HG03575 (cell line): ENCODE data around the gene TSLP.
A peak's percentile ranks its signal among the peaks of the same experiment; 100 is the strongest.

ENCODE experiments used
- ATAC-seq: cut with Tn5 transposase; IDR thresholded peaks from one replicate; pipeline ENCODE4 v1.9.1; 2021; ENCODE audit not compliant: unreplicated experiment, insufficient number of reproducible peaks, low FRiP score; ENCODE audit errors: extremely low read depth

Gene TSLP

DNA sequence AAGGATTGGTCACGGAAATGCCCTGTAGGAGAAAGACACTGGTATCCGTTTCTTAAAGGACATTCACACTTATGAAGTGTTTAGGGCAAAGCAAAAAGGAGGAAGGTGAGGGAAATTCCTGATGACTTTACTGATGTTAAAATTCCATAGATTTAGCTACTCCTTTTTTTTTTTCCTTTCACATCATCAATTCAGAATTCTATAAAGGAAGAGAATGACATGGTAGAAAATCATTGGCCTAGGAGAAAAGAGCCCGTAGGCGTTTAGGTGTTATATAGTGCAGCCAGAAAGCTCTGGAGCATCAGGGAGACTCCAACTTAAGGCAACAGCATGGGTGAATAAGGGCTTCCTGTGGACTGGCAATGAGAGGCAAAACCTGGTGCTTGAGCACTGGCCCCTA, at the start of gene TSLP:
TSS of gene TSLP (plus strand) at position 301 of the 400 bp plus-strand sequence. CDS start 178 bp downstream, outside the sequence.
- ATAC-seq: no peak

DNA sequence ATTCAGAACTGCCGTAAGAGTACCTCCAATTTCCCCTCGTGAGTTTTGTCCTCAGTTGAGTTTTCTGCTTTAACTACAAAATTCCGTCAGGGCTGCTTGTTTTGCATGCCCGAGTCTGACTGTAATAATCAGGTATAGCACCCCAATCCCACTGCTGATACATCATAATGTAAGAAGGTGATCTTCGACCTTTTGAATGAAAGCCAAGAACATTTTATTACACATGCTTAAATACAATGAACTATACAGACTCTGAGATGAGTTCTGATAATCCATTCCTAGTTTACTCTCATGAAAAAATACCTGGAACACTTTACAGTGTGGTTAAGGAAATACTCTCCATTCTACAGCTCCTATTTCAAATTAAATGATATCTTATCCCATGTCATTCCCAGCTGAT, 49.2 kb upstream of the TSLP start:
- no peak for ATAC-seq

DNA sequence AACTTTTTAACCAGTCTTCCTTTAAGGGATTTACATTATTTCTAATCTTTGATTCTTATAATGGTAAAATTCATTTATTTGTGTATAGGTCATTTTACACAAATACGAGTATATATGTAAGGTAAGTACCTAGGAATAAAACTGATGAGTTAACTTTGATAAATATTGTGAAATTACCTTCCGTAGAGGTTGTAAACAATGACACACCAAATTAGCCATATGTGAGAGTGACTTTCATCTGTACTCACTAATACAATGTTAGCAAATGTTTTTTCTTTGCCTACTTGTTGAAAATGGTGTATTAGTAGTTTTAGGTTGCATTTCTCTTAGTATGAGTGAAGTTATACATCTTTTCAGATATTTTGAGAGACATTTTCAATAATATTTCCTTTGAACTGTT, 42.6 kb upstream of the TSLP start:
- ATAC-seq: no peak

DNA sequence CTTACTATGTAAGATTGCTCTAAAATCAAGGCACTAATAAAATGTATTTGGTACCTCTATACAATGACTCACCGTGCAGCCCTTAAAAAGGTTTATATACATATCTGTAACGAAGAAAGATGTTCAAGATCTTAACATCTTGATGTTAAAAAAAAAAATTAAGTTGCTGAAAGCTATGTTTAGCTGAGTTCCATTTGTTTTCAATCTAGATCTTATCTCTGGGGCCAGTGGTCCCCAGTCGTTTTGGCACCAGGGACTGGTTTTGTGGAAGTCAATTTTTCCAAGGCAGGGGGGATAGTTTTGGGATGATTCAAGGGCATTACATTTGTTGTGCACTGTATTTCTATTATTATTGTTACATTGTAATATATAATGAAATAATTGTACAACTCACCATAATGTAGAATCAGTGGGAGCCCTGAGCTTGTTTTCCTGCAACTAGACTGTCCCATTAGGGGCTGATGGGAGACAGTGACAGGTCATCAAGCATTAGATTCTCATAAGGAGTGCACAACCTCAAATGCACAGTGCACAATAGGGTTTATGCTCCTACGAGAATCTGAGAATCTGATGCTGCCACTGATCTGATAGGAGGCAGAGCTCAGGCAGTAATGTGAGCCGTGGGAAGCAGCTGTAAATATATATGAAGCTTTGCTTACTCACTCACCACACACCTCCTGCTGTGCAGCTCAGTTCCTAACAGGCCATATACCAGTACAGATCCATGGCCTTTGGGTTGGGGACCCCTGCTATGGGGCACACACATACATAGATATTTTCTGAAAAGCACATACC, 27.6 kb upstream of the TSLP start:
- no peak for ATAC-seq

DNA sequence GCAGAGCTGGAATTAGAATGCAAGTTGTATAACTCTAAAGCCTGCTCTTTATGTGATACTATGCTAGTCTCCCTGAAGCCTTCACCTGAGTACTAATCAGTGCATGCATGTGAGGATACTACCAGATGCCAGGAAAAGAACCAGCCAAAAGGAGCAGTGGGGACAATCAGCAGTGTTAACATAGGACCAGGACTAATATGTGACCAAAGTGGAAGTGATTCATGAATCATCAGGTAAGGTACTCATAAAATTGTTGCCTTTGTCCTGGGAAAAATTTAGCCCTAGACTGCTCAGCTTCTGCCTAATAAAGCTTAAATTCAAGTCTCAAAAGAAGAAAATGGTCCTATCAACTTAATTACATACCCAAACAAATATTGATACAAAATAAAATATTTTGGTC, 13.4 kb upstream of the TSLP start:
- ATAC-seq: no peak

DNA sequence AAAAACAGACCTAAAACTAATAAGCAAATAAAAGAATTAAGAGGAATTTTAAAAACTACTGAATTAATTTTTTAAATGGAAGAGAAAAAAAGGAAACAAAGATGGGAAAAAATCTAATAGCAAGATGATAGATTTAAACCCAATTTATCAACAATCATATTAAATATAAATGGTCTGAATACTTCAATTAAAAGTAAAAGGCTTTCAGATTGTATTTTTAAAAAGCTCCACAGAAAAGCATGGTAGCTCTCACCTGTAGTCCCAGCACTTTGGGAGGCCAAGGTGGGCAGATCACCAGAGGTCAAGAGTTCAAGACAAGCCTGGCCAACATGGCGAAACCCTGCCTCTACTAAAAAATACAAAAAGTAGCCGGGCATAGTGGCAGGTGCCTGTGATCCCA, 11.3 kb upstream of the TSLP start:
- ATAC-seq: no peak

DNA sequence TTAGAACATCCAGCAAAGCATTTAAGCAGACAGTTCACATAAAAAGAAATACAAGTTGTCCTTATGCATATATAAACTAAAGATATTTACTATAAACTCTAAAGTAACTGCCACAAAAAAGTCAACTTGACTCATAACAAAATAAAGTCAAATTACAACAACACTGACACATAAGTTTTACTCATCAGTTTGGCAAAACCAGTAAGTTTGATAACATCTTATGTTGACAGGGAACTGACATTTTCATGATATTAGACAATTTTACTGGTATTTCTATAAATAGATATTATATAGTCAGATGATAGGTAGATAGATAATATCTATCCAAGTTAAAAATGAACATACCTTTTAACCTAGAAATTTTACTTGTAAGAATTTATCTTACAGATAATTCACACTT, 9.9 kb upstream of the TSLP start:
- no peak for ATAC-seq

DNA sequence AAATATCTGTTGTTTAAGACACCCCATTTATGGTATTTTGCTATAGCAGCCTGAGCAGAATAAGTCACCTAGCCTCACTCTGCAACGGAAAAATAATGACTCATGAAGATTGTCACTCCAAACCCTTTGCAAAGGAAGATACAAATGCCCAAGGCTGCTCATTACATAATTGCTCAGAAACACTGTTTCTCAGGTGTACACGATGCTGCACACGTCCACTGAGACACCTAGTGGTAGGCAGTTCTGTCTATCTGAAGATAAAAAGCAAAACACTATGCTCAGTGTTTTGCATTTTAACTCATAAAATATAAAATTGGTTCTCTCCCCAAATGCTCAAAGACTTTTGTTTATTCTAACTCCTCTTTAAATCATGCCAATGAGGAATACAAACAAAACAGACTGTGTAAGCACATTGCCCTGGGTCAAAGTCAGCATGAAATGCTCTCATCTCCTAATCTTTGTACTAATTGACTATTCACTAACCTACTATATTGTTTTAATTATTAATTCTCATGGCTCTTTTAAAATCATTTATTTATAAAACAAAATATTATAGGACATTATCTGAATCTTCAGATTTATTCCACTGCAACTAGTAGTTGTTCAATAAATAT, 7.7 kb upstream of the TSLP start:
- ATAC-seq: peak; percentile 68

DNA sequence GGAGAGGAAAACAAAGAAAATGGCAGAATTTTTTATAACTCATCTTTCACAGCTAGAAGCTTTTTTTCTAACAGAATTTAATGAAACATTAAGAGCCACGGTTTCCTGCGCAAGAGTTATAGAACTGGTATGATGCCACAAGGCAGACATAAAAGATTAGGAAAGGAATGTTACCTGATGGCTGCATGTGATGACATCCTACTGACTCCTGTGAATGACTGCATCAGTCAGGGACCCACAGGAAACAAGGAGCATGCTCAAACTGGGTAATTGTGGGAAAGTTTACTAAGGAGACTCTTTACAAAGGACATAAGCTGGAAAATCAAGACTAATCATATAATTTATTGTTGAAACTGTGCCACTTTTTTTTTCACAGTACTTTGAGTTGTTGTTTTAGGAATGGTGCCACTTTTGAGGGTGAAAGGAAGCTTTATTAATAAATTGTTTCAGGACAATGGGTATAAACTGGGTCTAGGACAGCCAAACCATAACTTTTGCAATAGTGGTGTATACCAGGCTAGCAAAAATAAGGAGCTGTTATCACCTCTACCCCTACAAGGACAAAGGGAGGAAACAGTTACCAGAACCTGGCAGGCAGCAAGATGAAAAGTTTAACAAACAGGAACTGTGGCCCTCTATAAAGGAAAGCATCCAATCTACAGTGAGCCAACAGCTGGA, 5.1 kb upstream of the TSLP start:
- no peak for ATAC-seq

DNA sequence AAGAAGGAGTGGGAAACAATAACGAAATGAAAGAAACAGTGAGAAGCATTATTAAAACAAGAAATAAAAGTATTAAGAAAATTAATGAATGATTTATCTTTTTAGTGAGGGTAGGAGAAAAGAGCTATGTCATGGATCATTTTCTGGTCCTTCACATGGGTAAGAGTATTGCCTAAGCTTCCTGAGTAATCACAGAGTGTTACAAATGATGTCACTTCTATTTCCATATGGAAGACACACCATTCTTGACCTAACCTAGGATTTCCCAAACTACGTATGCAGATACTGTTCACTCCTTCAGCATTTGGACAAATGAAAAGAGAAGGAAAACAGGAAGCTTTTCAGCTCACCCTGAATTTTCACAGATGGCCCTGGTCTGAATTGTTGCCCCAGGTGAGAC, 3.3 kb upstream of the TSLP start:
- no peak for ATAC-seq

DNA sequence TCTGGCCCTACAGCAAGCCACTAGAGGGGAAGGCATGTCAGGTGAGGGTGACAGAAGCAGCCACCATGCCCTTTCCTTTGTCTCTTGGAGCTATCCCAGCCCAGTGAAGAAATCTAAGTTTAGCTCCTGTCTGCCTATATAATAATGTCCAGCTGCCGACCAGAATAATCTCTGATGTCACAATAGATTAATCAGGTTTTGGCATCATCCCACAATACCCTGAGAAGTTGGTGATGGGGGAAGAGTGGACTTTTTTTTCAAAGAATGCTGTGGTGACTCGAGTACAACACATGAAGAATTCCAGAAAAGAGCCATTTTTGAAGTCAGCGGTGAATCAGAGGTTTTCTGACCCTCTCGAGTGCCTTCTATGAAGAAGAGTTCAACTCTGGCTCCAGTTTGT, 1.7 kb upstream of the TSLP start:
- no peak for ATAC-seq

DNA sequence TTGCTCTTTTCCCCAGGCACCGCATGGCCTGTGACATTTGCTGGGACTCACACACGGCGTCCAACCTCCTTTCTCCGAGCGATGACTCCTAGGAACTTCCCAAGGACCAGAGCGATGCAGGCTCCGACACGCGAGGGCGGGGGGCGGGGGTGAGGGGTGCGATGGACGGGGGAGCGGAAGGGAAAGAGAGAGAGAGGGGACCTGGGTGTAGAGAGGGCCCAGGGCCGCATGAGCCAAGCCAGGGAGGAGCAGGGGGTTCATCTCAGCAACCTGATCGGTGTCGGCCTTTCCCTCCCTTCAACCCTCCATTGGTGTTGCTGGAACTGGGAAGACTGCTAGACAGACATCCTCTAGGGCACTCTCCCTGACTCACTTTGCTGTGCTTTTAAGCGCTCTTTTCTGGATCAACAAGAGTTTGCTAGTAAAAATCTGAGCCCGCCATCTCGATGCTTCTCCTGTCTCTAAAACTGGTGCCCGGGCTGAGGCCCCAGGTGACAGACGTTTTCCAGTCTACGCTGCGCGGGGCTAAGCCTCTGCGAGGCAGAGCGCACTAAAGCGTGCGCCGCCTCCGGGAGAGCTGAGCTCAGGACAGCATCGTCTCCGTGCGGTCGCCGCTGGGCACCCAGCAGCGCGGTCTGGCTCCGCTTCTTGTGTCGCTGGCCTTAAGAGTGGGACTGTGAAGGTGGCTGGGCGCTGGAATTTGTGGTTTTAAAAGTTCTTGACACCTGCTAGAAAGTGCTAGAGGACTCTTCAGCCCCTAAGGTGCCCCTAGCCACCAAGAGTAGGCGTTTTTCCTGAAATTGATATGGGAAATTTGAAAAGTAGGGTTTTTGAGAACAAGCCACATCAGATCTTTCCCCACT, 1.0 kb upstream of the TSLP start:
- ATAC-seq: no peak

DNA sequence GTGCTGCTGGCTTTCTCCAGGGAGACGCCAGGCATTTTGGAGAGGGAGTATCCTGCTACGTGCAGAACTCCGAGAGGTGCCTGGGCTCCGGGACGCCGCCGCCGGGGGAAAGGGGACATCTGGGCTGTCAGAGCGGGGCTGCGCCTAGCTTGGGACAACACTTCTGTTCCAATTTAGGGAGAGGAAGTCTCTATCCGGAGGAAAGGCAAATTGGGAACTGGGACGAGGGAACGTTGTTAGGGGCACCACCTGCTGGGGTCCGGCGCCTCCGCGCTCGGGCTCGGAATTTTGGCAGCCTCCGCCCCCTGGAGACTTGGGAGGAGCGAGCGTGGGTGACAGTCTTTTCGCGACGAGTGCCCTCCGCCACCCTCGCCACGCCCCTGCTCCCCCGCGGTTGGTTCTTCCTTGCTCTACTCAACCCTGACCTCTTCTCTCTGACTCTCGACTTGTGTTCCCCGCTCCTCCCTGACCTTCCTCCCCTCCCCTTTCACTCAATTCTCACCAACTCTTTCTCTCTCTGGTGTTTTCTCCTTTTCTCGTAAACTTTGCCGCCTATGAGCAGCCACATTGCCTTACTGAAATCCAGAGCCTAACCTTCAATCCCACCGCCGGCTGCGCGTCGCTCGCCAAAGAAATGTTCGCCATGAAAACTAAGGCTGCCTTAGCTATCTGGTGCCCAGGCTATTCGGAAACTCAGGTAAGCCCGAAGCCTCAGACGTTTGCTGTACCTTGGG, 1.6 kb downstream of the TSLP start:
- ATAC-seq: no peak

DNA sequence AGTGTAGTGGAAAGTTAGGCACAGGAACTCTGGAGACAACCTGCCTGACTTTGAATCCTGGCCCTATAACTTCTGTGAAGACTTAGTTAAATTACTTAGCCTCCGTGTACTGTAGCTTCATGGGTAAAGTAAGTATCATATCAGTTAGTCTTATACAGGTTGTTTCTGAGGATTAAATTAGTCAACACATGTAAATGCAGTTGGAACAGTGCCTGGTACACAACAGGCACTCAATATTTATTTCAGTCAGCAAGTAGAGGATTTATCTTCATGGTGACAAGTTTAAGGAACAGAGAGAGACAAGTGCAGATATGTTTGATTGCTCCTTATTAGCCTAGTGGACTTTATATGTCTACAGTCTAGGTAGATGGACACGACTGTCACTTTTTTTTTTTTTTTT, 2.7 kb downstream of the TSLP start:
- no peak for ATAC-seq

DNA sequence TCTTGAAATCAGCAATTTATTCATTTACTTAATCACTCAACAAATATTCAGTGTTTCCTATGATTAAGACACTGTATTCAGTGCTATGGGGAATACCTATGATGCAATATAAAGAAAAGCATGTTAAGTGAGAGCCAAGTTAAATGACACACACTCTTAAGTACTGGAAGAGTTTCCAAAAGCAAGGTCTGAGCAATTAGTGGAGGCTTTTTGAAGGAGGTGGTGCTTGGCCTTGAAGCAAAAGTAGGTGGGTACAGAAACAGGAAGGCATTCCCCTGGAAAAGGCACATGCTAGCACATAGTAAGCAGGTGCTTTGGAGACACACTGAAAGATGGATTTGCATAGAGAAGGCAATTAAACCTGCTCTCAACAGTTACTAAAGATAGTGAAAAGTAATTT, 4.0 kb downstream of the TSLP start:
- ATAC-seq: no peak

DNA sequence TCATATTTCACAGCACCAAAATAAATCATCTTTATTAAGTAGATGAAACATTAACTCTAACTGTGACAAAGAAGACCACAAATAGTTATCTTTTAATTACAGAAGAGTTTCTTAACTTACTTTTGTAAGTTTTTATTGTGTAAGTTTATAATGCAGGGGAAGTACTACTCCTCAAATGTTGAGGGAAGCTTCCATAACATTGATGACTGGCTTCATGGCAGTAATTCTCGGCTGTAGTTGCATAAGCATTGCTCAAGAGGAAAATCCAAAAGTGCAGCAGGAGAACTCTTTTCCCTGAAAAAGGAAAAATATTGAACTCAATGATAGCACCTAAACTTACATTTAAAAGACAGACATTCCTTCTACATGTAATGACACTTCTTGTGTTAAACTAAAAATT, 4.6 kb downstream of the TSLP start:
- ATAC-seq: no peak

DNA sequence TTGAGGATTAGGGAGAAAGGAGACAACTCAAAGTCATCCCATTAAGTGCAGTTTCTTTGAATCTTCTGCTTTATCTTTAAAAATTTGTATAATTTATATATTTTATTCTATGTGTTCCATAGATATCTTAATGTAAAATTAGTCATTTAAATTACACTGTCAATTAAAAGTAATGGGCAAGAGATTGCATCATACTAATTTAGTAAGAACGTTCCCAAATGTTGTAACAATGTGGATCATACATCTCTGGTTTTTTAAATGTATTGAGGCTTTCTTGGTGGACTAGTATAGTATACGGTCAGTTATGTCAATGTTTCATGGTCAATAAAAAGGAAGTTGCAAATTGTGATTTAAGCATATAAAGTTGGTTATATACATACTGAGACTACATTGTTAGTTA, 6.2 kb downstream of the TSLP start:
- no peak for ATAC-seq

DNA sequence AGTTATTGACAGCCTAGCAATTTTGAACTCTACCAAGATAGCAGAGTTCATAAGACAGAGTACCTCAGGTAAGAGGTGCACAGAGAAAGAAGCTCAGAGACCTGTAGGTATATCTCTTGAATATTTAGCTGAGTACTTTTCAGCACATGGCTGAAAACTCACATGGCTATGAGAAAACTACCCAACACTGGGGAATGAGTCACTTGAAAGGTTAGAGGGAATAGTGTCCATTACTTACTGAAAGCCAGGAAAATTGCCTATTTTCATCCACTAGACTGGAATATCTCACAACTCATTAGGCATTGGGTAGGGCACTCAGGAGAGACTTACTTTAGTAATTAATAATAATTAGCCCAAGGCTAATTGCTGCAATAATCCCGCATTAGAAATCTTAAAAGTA, 8.3 kb downstream of the TSLP start:
- no peak for ATAC-seq

DNA sequence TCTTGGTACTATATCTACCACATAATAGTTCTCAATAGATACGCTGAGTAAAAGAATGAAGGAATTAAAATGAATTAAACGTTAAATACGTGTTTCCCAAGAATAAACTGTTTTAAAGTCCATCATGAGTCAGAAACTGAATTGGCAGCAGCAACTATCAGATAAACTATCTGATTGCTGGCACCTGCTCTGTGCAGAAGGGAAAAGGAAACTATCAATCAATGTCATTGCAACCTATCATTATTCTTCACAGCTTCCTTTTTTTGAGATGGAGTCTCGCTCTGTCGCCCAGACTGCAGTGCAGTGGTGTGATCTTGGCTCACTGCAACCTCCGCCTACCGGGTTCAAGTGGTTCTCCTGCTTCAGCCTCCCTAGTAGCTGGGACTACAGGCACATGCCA, 11.8 kb downstream of the TSLP start:
- ATAC-seq: no peak
